HG02973 (cell line): Measurements from ENCODE around the gene RBL1.
"Not testable (repeated sequence)": the region's sequence is repeated elsewhere in the genome, so short reads cannot be mapped to it uniquely, and the experiment has no call there.

Experiments used
- ATAC-seq: cut with Tn5 transposase; IDR thresholded peaks from one replicate; pipeline ENCODE4 v1.9.1; 2021; ENCODE audit warnings: moderate library complexity; ENCODE audit not compliant: unreplicated experiment

RBL1 gene, protein sequence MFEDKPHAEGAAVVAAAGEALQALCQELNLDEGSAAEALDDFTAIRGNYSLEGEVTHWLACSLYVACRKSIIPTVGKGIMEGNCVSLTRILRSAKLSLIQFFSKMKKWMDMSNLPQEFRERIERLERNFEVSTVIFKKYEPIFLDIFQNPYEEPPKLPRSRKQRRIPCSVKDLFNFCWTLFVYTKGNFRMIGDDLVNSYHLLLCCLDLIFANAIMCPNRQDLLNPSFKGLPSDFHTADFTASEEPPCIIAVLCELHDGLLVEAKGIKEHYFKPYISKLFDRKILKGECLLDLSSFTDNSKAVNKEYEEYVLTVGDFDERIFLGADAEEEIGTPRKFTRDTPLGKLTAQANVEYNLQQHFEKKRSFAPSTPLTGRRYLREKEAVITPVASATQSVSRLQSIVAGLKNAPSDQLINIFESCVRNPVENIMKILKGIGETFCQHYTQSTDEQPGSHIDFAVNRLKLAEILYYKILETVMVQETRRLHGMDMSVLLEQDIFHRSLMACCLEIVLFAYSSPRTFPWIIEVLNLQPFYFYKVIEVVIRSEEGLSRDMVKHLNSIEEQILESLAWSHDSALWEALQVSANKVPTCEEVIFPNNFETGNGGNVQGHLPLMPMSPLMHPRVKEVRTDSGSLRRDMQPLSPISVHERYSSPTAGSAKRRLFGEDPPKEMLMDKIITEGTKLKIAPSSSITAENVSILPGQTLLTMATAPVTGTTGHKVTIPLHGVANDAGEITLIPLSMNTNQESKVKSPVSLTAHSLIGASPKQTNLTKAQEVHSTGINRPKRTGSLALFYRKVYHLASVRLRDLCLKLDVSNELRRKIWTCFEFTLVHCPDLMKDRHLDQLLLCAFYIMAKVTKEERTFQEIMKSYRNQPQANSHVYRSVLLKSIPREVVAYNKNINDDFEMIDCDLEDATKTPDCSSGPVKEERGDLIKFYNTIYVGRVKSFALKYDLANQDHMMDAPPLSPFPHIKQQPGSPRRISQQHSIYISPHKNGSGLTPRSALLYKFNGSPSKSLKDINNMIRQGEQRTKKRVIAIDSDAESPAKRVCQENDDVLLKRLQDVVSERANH

DNA sequence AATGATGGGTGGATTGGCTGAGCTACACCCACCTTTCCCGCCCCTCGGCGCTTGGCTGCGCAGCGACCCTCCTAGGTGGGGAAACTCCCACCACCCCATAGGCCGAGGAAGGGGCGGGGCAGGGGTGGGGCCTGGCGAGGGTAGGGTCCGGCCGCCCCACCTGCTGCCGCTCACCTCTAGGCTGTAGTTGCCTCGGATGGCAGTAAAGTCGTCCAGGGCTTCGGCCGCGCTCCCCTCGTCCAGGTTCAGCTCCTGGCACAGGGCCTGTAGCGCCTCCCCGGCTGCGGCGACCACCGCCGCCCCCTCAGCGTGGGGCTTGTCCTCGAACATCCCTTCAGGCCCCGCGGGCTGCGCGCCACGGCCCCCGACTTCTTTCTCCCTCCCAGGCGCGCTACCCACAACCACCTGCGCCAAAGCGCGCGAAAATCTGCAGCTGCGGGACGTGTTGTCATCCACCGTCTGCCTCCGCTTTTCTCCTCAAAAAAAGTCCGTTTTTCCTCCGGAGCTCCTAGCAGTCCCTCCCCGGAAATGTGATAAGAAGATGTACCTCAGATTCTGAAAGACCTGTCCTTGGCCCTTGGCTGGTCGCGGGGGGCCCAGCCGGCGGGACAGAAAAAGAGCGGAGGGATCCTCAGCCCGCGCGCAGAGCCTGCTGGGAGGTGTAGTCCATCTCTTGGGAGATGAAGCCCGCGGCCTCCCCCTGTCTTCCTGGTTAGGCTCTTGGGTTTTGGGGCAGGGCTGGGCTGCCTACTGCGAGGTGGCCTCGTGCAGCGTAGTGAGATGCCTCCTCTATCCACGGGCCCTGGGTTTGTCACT, at the start of gene RBL1:
Gene RBL1 (minus strand): TSS at position 399 of the 816 bp plus-strand sequence. CDS start 69 bp downstream, at position 330.
- ATAC-seq = peak; percentile 60

DNA sequence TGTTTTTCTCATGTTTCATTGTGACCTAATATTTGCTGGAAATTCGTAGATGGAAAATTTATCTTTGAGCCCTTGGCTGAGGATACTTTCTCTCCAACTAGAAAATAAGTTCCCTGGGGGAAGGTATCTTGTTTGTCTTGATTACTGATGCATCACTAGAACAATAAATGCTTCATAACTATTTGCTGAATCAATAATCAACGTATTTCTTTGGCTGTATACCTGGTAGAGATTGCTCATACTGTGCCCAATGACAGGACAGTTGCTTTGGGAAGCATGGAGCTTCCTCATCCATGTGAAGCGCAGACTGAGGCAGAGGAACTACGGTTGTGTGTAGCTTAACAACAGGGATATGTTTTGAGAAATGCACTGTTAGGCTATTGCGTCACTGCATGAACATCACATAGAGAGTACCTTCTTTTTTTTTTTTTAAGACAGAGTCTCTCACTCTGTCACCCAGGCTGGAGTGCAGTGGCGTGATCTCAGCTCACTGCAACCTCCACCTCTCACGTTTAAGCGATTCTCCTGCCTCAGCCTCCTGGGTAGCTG, 49.1 kb upstream of the RBL1 start:
- ATAC-seq = no peak

DNA sequence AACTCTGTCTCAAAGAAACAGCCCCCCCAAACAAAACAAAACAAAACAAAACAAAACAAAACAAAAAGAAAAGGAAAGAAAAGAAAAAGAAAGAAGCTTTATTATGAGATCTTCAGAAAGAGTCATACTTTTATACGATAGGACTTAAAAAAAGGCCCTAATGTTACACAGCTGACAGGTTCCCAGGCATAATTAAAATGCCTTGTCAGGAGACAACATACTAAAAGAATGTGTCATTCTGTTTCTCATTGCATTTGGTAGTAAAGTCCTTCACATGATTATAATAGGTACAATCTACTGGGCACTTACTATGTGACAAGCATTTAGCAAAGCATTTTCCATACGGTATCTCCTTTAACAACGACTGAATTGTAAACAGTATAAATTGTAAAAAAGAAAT, 46.9 kb upstream of the RBL1 start:
- ATAC-seq = no peak

DNA sequence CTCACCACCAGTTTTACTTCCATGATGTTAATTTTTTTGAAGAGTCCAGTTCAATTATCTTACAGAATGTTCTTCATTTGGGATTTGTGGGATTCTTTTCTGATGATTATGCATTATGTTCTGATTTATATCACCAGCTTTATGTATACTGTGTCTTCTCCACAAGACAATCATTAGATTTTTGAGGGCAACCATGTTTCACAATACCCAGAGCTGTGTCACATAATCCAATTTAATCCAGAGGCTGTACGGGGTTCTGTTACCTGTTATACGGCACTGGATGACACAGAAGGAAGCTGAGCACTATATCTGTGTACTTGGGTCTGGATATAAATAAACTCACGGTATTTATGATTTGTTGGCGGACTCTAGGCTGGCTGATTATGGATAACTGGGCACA, 41.8 kb upstream of the RBL1 start:
- no peak for ATAC-seq

DNA sequence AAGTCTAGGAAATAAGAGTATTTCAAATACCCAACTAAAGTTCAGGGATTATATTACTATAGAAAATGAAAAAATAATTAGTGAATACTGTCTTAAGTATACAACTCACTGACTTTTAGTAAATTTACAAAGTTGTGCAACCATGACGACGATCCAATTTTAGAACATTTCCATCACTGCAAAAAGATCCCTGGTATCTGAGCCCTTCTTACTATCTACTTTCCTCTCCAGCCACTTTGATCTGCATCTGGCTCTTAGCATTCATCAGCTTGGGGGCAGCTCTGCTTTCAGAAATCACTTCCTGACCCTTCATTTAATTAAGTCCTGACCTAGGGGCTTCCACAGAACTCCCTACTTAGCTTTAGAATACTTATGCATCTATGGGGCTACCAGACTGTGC, 38.2 kb upstream of the RBL1 start:
- no peak for ATAC-seq

DNA sequence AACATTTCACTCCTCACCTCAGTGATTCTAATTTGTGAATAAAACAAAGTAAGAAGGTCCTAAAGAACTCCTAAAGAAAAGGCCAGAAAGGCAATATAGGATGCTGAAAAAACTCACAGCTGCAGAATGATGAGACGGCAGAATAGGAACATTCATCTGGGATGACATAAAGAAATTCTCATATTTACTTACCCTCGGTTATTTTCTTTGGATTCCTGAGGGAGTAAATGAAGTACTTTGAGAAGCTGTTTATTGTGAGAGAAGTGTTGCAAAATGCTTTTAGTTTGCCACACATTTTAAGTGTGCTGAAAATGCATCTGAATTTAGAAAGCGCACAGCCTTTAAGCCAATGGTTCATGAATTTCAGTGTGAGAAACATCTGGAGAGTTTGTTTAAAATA, 35.7 kb upstream of the RBL1 start:
- no peak for ATAC-seq

DNA sequence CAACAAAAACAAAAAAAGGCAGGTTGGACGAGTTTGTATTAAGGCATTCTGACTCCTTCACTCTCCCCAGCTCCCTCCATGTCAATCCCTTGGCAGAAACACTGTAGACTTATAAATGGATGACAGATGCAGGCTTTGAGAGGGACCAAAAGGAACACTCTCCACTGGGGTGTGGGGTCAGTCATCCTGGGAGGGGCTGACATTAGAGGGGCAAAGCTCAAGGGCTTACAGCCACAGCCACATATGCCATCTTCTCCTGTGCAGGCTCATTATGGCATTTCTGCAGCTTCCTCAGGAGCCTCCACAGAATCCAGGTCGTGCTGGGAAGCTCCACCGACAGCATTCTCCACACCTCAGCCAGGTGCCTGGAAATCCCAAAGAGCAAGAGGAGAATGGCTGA, 33.0 kb upstream of the RBL1 start:
- no peak for ATAC-seq

DNA sequence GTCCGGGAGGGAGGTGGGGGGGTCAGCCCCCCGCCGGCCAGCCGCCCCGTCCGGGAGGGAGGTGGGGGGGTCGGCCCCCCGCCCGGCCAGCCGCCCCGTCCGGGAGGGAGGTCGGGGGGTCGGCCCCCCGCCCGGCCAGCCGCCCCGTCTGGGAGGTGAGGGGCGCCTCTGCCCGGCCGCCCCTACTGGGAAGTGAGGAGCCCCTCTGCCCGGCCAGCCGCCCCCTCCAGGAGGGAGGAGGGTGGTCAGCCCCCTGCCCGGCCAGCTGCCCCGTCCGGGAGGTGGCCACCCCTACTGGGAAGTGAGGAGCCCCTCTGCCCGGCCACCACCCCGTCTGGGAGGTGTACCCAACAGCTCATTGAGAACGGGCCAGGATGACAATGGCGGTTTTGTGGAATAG, 30.5 kb upstream of the RBL1 start:
- not testable (repeated sequence) for ATAC-seq

DNA sequence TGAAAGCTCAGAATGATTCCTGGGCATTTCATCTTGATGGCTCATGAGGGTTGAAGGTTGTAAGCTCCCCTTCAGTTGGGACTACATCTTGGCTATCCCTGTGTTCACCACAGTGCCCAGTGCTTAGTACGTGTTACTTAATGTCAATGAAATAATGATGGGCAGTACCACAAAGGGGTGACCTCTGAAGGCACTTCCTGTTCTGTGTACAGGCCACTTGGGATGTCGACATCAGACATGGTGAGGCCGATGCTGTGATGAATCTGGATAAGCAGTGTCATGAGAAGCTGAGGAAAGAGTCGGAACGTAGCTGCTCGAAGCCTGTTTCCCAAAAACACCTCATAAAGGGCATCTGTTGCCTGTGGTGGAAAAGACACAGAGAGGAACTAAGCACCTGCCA, 27.6 kb upstream of the RBL1 start:
- no peak for ATAC-seq

DNA sequence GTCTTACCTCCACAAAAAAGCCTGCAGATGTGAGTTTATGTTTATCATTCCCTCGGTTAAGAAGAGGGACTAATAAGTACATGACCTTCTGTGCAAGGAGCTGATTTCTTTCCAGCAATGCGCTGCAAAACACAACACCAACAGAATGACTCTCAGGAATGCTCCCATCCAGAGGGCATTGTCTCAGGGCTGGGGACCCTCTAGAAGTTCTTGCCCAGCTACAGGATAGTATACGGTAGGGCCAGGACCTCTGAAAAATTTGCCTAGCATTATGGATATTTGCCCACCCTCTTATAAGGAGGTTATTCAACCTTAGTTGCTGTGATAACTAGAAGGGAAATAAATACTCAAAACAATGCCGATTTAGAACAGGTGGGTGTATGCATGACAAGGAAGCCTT, 24.7 kb upstream of the RBL1 start:
- ATAC-seq = no peak

DNA sequence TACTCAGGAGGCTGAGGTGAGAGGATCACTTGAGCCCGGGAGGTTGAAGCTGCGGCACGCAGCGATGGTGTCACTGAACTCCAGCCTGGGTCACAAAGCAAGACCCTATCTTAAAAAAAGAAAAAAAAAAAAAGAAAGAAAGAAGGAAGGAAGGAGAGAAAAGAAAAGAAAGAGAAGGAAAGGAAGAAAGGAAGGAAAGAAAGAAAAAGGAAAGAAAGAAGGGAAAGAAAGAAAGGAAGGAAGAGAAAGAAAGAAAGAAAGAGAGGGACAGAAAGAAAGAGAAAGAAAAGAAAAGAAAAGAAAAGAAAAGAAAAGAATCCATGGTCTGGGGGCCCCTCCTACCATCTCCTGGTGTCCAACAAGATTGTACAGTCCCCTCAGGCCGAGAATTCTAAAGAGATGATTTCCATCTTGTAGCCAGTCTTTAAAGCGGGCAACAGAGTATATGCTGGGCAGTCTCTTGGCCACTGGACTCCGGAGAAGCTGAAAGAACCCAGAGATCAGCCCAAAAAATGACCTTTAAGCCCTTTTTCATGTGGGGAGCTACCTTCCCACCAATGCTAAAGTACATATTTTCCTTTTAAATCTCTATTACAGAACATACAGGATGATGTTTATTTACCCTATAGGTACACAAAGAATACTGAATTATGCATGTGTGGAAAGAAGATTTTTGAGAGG, 23.7 kb upstream of the RBL1 start:
- ATAC-seq = no peak

DNA sequence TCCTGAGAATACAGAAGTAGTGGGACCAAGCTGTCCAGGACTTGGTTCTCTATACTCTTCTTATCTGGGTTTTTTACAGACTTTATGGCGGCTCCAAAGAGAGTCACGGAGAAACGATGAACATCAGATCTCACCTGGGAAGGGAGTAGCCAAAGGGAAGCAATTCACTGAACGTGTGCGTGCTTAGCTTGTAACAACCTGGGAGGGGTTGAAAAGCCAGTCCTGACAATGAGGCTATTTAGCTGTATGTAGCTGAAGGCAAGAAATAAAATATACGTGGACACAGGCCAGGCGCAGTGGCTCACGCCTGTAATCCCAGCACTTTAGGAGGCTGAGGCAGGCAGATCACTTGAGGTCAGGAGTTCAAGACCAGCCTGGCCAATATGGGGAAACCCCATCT, 18.2 kb upstream of the RBL1 start:
- no peak for ATAC-seq

DNA sequence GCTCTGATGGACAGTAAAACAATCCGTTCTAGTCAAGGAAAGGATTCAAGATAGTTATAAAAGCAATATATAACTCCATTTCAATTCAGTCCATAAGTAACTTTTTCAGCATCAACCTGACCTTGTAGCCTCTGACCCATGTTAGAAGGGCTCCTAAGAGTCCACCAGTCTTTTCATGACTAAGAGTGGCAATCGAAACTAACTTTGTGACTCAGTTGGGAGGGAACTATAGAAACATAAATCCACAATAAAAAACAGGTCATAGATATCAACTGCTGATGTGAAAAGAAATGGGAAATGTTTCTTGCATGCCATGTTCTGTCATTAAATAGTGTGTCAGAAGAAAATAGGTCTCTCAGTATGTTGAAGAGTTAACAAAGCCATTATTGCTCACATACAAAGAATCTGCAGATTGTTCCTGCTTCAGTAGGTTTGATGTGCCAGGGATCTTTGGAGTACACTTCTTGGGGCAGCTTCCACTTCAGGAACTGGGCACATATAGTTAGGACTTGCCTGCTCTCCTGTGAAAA, 16.2 kb upstream of the RBL1 start:
- ATAC-seq = no peak

DNA sequence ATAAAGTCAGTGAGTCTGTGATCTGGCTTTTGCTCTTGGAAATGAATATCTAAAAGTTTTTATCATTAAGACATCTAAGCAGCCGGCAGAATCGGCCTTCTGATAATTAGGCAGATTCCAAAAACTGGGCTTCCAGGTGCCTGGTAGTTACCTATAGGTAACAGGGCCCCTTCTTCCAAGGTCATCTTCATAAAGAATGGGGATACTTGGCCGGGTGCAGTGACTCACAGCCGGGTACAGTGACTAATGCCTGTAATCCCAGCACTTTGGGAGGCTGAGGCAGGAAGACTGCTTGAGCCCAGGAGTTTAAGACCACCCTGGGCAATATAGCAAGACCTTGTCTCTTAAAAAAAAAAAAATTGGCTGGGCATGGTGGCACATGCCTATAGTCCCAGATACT, 12.9 kb upstream of the RBL1 start:
- ATAC-seq = no peak

DNA sequence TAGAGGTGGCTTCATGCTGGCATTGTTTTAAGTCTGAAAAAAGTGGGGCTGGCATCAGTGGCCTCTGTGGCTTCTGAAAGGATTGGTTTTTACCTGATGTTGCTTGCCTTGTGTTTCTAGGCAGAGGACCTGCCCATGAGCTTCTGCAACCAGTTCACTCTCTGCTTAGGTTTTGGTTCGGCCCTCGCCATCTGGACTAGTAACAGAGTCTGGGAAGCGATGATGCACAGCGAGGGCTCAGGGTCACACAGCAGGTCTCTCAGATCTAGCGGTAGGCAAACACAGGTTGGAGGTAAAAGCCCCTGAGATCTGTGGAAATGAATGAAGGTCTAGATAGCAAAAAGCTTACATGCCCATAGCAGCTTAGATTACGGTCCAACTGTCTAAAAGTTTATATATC, 6.8 kb upstream of the RBL1 start:
- no peak for ATAC-seq

DNA sequence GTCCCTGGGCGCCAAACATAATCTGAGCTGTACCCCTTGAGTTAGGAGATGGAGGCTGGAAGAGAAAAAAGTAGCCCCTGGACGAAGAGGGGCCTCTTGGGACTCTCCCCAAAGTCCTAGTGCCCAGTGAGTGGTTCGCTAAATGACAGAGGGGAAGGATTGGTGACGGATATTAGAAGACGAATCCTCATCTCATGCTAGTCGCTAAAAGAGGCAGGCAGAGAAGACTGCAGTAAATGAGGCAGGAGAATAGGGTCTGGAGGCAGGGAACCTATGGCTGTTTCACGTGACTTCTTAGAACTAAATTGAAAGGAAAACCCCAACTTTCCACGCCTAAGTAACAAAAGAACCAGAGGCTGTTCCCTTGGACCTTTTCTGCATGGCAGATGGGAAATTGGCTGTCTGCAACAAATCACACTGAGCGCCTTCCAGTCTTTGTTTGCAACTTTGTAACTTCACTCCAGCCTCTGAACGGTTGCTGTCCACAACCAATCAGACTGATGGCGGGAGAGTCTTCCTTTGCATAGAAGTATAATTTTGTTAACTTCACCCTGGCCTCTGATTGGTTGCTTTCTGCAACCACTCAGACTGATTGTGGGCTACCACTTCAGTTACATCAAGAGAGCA, 731 bp upstream of the RBL1 start:
- ATAC-seq = peak; percentile 12

DNA sequence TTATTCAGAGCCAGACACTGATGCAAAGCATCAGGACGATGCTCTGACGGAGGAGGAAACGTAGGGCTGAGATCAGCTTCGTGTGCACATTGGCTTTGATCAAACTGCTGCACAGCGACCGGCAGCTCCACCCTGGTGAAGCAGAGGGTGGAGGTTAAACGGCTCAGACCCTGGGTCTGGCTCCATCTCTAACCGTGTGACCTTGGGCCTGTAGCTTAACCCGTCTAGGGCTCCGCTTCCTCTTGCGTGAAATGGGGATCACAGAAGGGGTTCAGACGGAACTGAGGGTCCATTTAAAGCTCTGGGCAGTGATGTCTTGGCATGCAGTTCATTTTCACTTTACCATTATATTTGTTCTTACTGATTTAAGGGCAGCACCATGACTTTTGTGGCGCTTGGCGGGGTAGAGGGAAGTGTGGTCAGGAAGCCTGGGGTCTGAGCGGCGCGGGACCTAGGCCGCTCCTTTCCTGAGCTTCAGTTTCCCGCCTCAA, 644 bp downstream of the RBL1 start:
- ATAC-seq = peak; percentile 14

DNA sequence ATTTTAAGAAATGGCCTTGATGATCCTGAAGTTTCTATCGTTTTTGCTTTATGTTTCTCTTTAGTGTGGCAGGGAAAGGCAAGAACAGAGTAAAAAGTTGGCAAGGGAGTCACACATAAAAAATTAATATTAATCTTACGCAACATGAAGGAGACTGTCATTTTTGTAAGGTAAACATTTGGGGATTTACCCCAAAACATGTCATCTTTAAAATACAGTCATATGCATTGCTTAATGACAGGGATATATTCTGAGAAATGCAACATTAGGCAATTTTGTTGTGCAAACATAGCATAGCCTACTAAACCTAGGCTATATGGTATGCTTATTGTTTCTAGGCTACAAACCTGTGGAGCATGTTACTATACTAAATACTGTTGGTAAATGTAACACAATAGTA, 5.4 kb downstream of the RBL1 start:
- ATAC-seq = no peak

DNA sequence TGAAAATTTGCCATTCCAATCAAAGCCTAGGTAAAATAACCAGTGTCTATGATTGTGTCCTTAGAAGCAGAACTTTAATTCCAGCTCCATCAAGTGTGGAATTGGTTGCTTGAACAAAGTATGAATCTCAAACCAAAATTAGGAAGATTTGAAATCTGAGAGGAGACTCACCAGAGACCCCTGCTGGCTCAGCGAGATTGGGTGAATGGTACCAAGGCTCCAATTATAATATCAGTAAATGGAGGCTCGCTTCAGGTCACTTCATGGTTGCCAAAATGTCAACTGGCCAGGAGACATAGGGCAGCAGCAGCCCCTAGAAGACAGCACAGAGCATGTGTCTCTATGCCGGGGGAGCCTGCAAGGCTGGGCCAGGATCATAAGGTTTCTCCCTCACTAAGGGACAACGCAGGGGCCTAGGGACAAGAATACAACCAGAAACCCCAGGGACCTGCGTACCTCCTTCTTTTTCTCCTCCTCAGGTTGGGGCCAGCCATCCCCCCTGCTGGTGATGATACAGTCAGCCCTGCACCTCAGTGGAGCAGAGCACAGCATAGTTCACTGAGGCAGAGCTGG, 14.0 kb downstream of the RBL1 start:
- ATAC-seq = no peak
